Muscle layer of duodenum (tissue), 2 donors: ENCODE data around the gene LRRC3C.
"Not testable (repeated sequence)": the region's sequence is repeated elsewhere in the genome, so short reads cannot be mapped to it uniquely, and the experiment has no call there.

Source experiments
- H3K27ac ChIP-seq: one replicate; pipeline ENCODE4 v1.7.0; 2013; ENCODE audit warnings: mild to moderate bottlenecking, low read length
- H3K27me3 ChIP-seq: one replicate; pipeline ENCODE4 v1.7.0; 2013; ENCODE audit warnings: low read depth, mild to moderate bottlenecking, control low read depth, low read length
- H3K36me3 ChIP-seq, 2 donors: one replicate each; pipeline ENCODE4 v1.7.0; 2013; ENCODE audit warnings: low read length in 2 of 2, control low read depth in 1 of 2, mild to moderate bottlenecking in 1 of 2; ENCODE audit not compliant: insufficient read depth in 2 of 2, control insufficient read depth in 1 of 2
- H3K4me1 ChIP-seq, 2 donors: one replicate each; pipeline ENCODE4 v1.7.0; 2013; ENCODE audit warnings: low read length in 2 of 2, mild to moderate bottlenecking in 2 of 2, control low read depth in 1 of 2, moderate library complexity in 1 of 2; ENCODE audit not compliant: insufficient read depth in 2 of 2, control insufficient read depth in 1 of 2
- H3K4me3 ChIP-seq, 2 donors: one replicate each; pipeline ENCODE4 v1.7.0; 2013; ENCODE audit warnings: low read length in 2 of 2, low read depth in 1 of 2, mild to moderate bottlenecking in 1 of 2
- H3K9me3 ChIP-seq, 2 donors: one replicate each; pipeline ENCODE4 v1.7.0; 2013; ENCODE audit warnings: low read length in 2 of 2, control low read depth in 1 of 2, mild to moderate bottlenecking in 1 of 2; ENCODE audit not compliant: control insufficient read depth in 1 of 2
- donor health status: healthy.

LRRC3C gene

DNA sequence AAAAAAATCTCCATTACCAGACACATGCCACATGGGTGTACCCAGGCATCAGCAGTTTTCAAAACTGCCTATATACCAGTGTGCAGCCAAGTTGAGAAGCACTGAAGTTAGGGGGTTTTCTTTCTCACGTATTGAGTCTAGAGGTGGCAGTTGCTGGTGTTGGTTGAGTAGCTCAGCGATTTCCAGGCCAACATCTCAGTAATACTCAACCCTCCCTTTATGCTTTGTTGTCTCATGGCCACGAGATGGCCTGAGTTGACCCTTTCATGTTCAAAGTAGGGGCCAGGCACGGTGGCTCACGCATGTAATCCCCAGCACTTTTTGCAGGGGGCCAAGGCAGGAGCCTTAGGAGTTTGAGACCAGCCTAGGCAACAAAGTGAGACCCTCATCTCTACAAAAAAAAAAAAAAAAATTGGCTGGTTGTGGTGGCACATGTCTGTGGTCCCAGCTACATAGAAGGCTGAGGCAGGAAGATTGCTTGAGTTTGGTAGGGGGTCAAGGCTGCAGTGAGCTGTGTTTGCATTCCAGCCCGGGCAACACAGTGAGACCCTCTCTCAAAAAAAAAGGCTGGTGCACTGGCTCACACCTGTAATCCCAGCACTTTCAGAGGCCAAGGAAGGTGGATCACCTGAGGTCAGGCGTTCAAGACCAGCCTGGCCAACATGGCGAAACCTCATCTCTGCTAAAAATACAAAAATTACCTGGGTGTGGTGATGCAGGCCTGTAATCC lies 10.8 kb downstream of the LRRC3C start:
- Histone ChIP-seq H3K36me3 (no peaks in the 10 kb centered on the region), H3K27me3 (no peaks in the 10 kb centered on the region), H3K9me3 (no peaks in the 10 kb centered on the region), H3K4me3 (no peak overlapping the region), H3K4me1 (peaks cover 0 to 4% of the 10 kb centered on the region in 2 donors), H3K27ac (no peak overlapping the region)

DNA sequence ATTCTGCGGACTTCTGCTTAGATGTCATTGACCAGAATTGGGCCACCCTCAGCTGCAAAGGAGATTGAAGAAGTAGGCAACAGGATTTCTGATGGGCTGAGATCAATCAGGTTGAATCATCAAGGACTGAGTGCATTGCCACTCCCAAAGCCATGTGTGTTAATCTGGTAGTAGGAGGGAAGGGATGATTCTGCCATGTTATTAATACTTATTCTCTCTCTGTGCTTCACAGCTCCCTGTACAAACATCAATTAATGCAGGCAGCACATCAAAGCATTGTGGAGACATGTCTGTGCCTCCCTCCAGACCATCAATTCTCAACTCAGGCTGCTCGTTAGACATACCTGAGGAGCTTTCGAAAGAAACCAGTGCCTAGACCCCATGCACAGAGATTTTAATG lies 11.6 kb downstream of the LRRC3C start:
- Histone ChIP-seq H3K9me3 (no peaks in the 10 kb centered on the region), H3K27ac (no peak overlapping the region), H3K27me3 (no peaks in the 10 kb centered on the region), H3K4me1 (peaks cover 0 to 4% of the 10 kb centered on the region in 2 donors), H3K4me3 (no peak overlapping the region), H3K36me3 (no peaks in the 10 kb centered on the region)

DNA sequence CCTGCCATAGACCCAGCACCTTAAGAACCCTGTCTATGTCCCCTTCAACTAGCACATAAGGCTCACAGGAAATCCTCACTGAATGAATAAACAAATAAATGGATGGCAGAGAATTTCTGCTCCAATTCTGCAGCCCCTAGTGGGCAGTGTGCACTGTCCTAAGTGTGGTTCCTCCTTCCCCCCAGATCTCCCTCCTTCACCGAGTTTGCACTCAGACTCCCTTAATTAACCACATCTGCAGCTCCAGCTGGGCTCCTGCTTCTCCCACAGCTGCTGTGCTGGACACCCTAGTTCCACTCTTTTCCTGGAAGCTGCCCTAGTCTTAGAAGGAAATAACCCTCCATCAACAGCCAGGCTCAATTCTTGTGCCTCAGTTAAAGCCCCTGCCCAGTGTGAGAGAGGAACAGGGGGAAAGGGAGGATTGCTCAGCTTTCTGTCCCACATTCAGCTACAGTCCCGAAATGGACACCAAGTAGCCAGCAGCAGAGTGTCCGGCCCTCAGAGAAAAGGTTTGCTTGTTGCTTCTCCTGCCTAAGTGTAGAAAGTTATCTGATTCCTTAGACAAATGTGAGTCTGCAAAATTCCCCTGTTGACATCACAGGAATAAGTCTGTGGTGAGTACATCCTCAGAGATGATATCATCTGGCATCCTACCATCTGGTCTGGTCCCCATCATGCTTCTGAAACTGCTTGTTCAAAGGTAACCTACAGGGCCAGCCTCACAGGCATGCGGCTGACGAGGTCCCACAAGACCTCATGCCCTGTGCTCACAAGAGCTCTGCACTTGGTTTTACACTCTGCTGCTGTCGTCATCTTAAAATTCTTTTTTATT lies 12.3 kb downstream of the LRRC3C start:
- Histone ChIP-seq H3K36me3 (no peaks in the 10 kb centered on the region), H3K4me3 (no peak overlapping the region), H3K27ac (peak overlapping the region; percentile 17), H3K9me3 (no peaks in the 10 kb centered on the region), H3K27me3 (no peaks in the 10 kb centered on the region), H3K4me1 (peaks cover 0 to 4% of the 10 kb centered on the region in 2 donors)

DNA sequence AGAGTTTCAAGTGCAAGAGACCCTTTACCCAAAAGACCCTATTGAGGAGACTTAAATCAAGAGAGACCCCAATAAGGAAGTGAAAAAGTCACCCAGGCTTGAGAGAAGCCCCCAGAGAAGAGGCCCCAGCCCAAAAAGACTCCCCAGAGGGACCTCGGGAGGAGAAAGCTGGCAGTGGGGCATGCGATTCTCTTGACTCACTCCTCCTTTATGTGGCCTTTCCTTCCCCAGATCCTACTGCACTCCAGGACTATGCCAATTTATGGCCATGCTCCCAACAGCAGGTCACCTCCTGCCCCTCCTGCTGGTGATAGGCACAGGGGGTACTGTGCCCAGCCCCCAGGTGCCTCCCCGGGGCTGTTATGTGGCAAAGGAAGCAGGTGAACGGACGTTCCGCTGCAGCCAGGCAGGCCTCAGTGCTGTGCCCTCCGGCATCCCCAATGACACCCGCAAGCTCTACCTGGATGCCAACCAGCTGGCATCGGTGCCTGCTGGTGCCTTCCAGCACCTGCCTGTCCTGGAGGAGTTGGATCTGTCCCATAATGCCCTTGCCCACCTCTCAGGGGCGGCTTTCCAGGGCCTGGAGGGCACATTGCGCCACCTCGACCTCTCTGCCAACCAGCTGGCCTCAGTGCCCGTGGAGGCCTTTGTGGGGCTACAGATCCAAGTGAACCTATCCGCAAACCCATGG lies 16.3 kb downstream of the LRRC3C start:
- Histone ChIP-seq H3K9me3 (no peaks in the 10 kb centered on the region), H3K27ac (no peak overlapping the region), H3K36me3 (no peaks in the 10 kb centered on the region), H3K4me1 (peaks cover 0 to 4% of the 10 kb centered on the region in 2 donors), H3K27me3 (no peaks in the 10 kb centered on the region), H3K4me3 (no peak overlapping the region)

DNA sequence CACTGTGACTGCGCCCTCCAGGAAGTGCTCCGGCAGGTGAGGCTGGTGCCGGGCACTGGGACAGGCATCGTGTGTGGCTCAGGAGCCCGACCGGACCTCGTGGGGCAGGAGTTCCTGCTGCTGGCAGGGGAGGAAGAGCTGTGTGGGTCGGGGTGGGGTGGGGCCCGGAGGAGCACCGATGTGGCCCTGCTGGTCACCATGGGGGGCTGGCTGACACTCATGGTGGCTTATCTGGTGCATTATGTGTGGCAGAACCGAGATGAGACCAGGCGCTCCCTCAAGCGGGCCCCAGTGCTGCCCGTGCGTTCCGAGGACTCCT lies 16.8 kb downstream of the LRRC3C start:
- Histone ChIP-seq H3K27ac (no peak overlapping the region), H3K4me3 (no peak overlapping the region), H3K36me3 (no peaks in the 10 kb centered on the region), H3K4me1 (peaks cover 0 to under 1% of the 10 kb centered on the region in 2 donors), H3K9me3 (no peaks in the 10 kb centered on the region), H3K27me3 (no peaks in the 10 kb centered on the region)

DNA sequence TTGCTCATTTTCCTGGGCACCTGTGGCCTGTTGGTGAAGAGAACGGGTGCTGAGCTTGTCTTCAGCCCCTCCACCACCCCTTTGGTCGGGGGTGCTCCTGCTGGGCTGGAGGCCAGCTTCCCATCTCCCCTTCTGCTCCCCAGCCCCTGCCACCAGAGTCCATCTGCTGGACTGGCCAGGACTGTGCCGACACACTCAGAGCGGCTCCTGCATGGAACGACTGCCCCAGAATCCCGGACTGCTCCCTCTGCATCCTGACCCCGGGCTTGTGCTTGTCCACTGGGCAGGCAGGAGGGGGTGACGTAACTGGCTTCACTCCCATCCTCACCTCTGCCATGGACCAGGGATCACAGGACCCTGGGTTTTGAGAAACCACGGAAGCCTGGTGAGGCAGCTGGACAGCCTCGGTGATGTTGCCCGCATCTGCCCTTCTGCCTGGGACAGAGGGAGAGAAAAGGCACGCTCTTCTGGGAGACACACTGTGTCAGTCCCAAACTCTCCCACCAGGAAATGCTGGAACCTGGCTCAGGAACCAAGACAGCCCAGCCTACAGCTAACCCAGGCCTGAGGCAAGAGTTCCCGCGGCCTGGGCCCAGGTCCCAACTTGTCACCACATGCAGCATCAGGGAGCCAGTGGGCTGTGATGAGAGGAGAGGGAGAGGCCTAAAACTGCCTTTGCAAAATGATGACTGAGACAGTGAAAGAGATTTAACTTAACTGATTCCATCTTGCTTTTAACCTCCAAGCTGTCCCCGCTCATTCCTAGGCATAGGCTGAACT lies 19.2 kb downstream of the LRRC3C start:
- no peak overlapping the region for H3K4me3 ChIP-seq
- no peak overlapping the region for H3K27ac ChIP-seq
- no peaks in the 10 kb centered on the region for H3K36me3 ChIP-seq
- H3K27me3 ChIP-seq, result no peaks in the 10 kb centered on the region
- H3K9me3 ChIP-seq, result no peaks in the 10 kb centered on the region
- no peaks in the 10 kb centered on the region for H3K4me1 ChIP-seq

DNA sequence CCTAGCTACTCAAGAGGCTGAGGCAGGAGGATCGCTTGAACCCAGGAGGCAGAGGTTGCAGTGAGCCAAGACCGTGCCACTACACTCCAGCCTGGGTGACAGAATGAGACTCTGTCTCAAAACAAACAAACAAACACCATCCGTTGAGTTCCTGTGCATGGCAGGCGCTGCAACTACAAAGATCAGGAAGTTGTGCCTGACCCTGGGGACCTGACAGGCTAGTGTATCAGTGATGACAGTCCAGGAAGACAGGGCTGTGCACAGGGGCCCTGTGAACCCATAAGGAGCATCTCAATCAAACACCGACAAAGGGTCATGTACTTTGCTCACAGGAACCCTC lies 20.9 kb downstream of the LRRC3C start:
- H3K27ac ChIP-seq, H3K27me3 ChIP-seq, H3K9me3 ChIP-seq, H3K36me3 ChIP-seq, H3K4me3 ChIP-seq, H3K4me1 ChIP-seq: not testable (repeated sequence)

DNA sequence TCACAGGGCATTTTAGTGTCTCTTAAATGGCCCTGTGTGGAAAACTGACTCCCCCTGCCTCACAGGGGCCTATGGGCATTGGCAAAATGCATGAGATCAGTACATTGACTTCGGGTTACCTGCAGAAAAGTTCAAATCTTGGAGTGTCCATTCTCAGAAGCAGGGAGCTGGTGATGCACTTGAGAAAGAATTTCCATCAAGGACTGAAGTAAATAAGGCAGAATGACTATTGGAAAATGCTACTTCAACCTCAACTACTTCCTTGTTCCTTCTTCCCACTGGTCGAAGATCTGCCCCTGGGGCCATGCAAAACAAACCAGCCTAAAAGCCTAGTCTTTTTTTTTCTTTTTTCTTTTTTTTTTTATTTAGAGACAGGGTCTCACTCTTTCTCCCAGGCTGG lies 21.5 kb downstream of the LRRC3C start:
- H3K9me3 ChIP-seq, result no peaks in the 10 kb centered on the region
- H3K27ac ChIP-seq, result no peak overlapping the region
- peaks cover 0 to 8% of the 10 kb centered on the region in 2 donors for H3K4me1 ChIP-seq
- no peak overlapping the region for H3K4me3 ChIP-seq
- no peaks in the 10 kb centered on the region for H3K27me3 ChIP-seq
- no peaks in the 10 kb centered on the region for H3K36me3 ChIP-seq

DNA sequence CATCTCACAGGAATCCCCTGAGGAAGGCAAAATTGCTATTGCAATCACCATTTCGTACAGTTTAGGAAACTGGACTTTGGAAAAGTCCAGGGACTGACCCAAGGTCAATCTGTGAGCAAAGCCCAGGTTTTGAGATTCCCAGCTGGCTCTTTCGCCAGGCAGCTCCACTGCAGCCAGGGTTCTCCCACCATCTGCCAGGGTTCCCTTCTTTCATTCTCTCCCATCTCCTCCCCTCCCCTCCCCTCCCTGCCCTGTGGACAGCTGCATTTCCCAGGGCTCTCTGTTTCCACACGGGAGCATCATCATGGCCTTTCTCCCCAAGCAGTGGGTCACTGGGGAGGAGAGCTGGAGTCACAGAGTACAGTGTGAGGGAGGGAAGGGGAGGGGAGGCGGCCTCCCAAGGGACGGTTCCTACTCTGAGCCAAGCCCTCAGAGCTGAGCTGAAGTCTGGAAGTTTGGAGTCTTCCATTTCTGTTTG lies 23.4 kb downstream of the LRRC3C start:
- Histone ChIP-seq H3K27me3 (no peaks in the 10 kb centered on the region), H3K36me3 (no peaks in the 10 kb centered on the region), H3K4me3 (no peak overlapping the region), H3K4me1 (peaks cover 0 to 8% of the 10 kb centered on the region in 2 donors), H3K27ac (no peak overlapping the region), H3K9me3 (no peaks in the 10 kb centered on the region)

DNA sequence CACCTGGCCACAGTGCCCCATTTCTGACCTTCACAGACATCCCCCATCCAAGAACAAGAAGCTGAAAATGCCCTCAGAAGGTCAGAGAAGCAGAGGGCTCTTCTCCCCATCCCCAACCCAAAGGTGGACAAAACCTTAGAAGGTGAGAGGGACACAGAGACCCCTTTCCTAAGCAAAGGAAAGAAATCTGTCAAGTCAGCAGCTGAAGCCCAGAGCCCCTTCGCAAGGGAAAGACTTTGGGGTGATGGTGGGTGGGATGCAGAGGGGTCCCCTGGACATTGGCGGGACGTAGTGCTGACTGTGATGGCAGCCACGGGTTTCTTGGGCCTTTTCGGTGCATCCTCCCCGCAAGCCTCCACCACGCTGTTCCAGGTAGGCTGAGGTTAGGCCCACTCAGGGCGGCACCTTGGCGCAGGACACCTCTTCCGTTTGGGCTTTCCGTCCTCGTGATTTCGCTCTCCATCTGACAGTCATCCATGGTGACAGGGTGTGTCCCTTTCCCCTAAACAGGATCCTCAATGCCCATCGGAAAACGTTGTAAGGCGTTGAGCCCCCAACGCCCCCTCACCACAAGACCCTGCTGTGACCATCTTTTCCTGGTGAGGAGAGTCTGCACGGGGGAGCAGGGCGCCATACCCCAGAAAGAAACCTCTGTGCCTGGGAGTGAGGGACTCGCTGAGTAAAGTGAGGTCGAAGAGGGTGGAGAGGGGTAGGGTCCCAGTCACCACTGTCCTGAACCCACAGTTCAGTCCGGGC lies 24.6 kb downstream of the LRRC3C start:
- Histone ChIP-seq H3K27ac (no peak overlapping the region), H3K9me3 (no peaks in the 10 kb centered on the region), H3K4me3 (peak overlapping the region; percentile 33 to 57)

More for the DNA sequence above, 24.6 kb downstream of the LRRC3C start:
- peaks cover 0 to 8% of the 10 kb centered on the region in 2 donors for H3K4me1 ChIP-seq
- H3K36me3 ChIP-seq, result no peaks in the 10 kb centered on the region
- no peaks in the 10 kb centered on the region for H3K27me3 ChIP-seq
